Measurements from ENCODE around the gene F10.

DNA sequence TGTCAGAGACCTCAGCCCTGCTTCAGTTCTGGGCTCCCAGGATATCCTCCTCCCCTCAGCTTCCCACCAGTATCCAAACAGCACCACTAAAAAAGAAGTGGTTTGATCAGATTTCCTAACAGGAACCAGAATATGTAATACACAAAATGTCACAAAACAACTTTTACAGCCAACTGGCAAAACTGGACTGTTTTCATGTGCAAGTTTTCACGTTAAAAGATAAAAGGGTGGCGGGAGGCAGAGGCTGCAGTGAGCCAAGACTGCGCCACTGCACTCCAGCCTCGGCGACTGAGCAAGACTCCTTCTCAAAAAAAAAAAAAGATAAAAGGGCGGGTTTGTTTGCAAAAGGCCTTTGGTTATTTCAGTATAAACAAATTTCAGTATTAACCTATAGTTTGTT, 72.8 kb downstream of the F10 start:
- TF ChIP-seq SUZ12 (IDR thresholded peaks at IDR 0.05) (no peak), ELF4 (IDR thresholded peaks at IDR 0.05) (no peak), CTBP1 (IDR thresholded peaks at IDR 0.05; ENCODE audit: borderline replicate concordance) (no peak), FOXM1 (IDR thresholded peaks at IDR 0.05; ENCODE audit: borderline replicate concordance) (no peak), ZNF384 (IDR thresholded peaks at IDR 0.05) (no peak), L3MBTL2 (conservative IDR thresholded peaks at IDR 0.05) (no peak), TARDBP (IDR thresholded peaks at IDR 0.05) (no peak), SP1 (IDR thresholded peaks at IDR 0.05) (no peak), BHLHE40 (IDR thresholded peaks at IDR 0.05; ENCODE audit: borderline replicate concordance) (no peak), ARNT (IDR thresholded peaks at IDR 0.05) (no peak), HDGF (IDR thresholded peaks at IDR 0.05; ENCODE audit: borderline replicate concordance) (no peak), NFRKB (IDR thresholded peaks at IDR 0.05) (no peak)

Measured in HEK293T (cell line).